Hepatocyte (in vitro differentiated cells): ENCODE data around the gene TNS2. TPM values are rescaled to one million over a fixed set of nuclear protein-coding genes. Genes with fewer than 3 reads are reported as not detected.
"Not testable (repeated sequence)": the region's sequence is repeated elsewhere in the genome, so short reads cannot be mapped to it uniquely, and the experiment has no call there.

ENCODE experiments used
- DNase-seq: peaks from one replicate; pipeline ENCODE4 v3.0.0-alpha.2; 2016; ENCODE audit warnings: low spot score
- H2AFZ ChIP-seq: fragments of 200-600 bp; sonication (generic); 2 replicates; pipeline ENCODE4 v1.6.0; 2016; ENCODE audit warnings: antibody characterized with exemption, mild to moderate bottlenecking
- H3K27ac ChIP-seq: fragments of 200-600 bp; sonication (generic); 2 replicates; pipeline ENCODE4 v1.5.1; 2016; ENCODE audit warnings: mild to moderate bottlenecking
- H3K27me3 ChIP-seq: fragments of 200-600 bp; sonication (generic); 2 replicates; pipeline ENCODE4 v1.6.1; 2016
- H3K36me3 ChIP-seq: fragments of 200-600 bp; sonication (generic); replicated peaks from 2 replicates; pipeline ENCODE4 v1.5.1; 2016; ENCODE audit warnings: low read depth; ENCODE audit not compliant: insufficient read depth
- H3K4me1 ChIP-seq: fragments of 200-600 bp; sonication (generic); 2 replicates; pipeline ENCODE4 v1.5.1; 2016; ENCODE audit warnings: mild to moderate bottlenecking, moderate library complexity; ENCODE audit not compliant: insufficient read depth
- H3K4me2 ChIP-seq: fragments of 200-600 bp; sonication (generic); 2 replicates; pipeline ENCODE4 v1.6.0; 2016
- H3K4me3 ChIP-seq: fragments of 200-600 bp; sonication (generic); 2 replicates; pipeline ENCODE4 v1.5.1; 2016; ENCODE audit warnings: mild to moderate bottlenecking
- H3K79me2 ChIP-seq: fragments of 200-600 bp; sonication (generic); 2 replicates; pipeline ENCODE4 v1.6.0; 2017; ENCODE audit warnings: mild to moderate bottlenecking
- H3K9me2 ChIP-seq: fragments of 200-600 bp; sonication (generic); replicated peaks from 2 replicates; pipeline ENCODE4 v1.6.0; 2017; ENCODE audit warnings: mild to moderate bottlenecking; ENCODE audit not compliant: insufficient read depth
- H3K9me3 ChIP-seq: fragments of 200-600 bp; sonication (generic); 2 replicates; pipeline ENCODE4 v1.5.1; 2016; ENCODE audit warnings: low read depth, mild to moderate bottlenecking
- H4K20me1 ChIP-seq: fragments of 200-600 bp; sonication (generic); 2 replicates; pipeline ENCODE4 v1.6.0; 2016; ENCODE audit warnings: mild to moderate bottlenecking; ENCODE audit not compliant: insufficient read depth, poor library complexity, severe bottlenecking
- CTCF ChIP-seq: fragments of 200-600 bp; sonication (generic); IDR thresholded peaks from 2 replicates; pipeline ENCODE4 v1.5.1; 2016; ENCODE audit warnings: antibody characterized with exemption, mild to moderate bottlenecking; ENCODE audit not compliant: poor library complexity
- EZH2 ChIP-seq: fragments of 200-600 bp; sonication (generic); IDR thresholded peaks from 2 replicates; pipeline ENCODE4 v1.6.1; 2016; ENCODE audit warnings: antibody characterized with exemption, mild to moderate bottlenecking, borderline replicate concordance
- EZH2phosphoT487 ChIP-seq: fragments of 200-600 bp; sonication (generic); IDR thresholded peaks from one replicate; pipeline ENCODE4 v1.6.1; 2018; ENCODE audit warnings: antibody characterized with exemption, mild to moderate bottlenecking, low read depth, moderate library complexity; ENCODE audit not compliant: unreplicated experiment, severe bottlenecking
- WGBS: methylation state at CpG from one replicate; pipeline ENCODE4 v1.1.6; 2016; ENCODE audit warnings: low lambda C conversion rate; ENCODE audit errors: missing lambda C conversion rate; 5-methylcytosine and 5-hydroxymethylcytosine counted together
- polyA plus RNA-seq: library from polyadenylated mRNA; unstranded; fragments of >200 nt; fragmentation: Nextera tagmentation; extraction: Ambion mirVana; gene quantifications from 2 replicates; pipeline ENCODE4 v1.2.1, GENCODE V29; 2016
- total RNA-seq: library from RNA; depleted of rRNA; stranded (reverse); fragments of >200 nt; gene quantifications from 2 replicates; pipeline ENCODE4 v1.2.3, GENCODE V29; 2014

Gene TNS2
- total and polyA plus RNA-seq, 2 experiments from 2014 or later, result 15.9 to 32.2 TPM

- peak overlapping the region; percentile 79 for H3K4me3 ChIP-seq
- TF ChIP-seq CTCF (no peak), EZH2phosphoT487 (no peak), EZH2 (no peak)
- no peaks in the 10 kb centered on the region for H3K9me2 ChIP-seq
- peaks cover 65% of the 10 kb centered on the region for H3K79me2 ChIP-seq
- H3K27me3 ChIP-seq, result no peaks in the 10 kb centered on the region
- H4K20me1 ChIP-seq, result peaks cover 55% of the 10 kb centered on the region
- H3K9me3 ChIP-seq, result no peaks in the 10 kb centered on the region
- H3K4me1 ChIP-seq, result peaks cover 51% of the 10 kb centered on the region
- 15% methylated on average over 4 of the region's 4 CpGs for WGBS
- no peak for DNase-seq
- H3K4me2 ChIP-seq, result peak overlapping the region; percentile 92
- H3K36me3 ChIP-seq, result no peaks in the 10 kb centered on the region
- peak overlapping the region; percentile 98 for H3K27ac ChIP-seq
- no peak overlapping the region for H2AFZ ChIP-seq
These were observed 42.5 kb upstream of the TNS2 start for GRCh38 chr12:53007343-53007742.

- Histone ChIP-seq H3K79me2 (peaks cover 79% of the 10 kb centered on the region), H4K20me1 (peaks cover 69% of the 10 kb centered on the region), H3K4me2 (peak overlapping the region; percentile 92), H3K4me3 (peak overlapping the region; percentile 79), H3K4me1 (peaks cover 53% of the 10 kb centered on the region)
- not testable (repeated sequence) for H3K9me3 ChIP-seq, H3K27me3 ChIP-seq, H2AFZ ChIP-seq, H3K27ac ChIP-seq, H3K36me3 ChIP-seq, H3K9me2 ChIP-seq, DNase-seq
- 80% methylated on average over 15 of the region's 15 CpGs for WGBS
These were observed 41.1 kb upstream of the TNS2 start for GRCh38 chr12:53008760-53009159.

GRCh38 chr12:53010955-53011354 lies 38.9 kb upstream of the TNS2 start:
- no peak for DNase-seq
- Histone ChIP-seq H4K20me1 (peaks cover 91% of the 10 kb centered on the region), H3K27me3 (no peaks in the 10 kb centered on the region), H3K9me2 (no peaks in the 10 kb centered on the region), H3K36me3 (no peaks in the 10 kb centered on the region), H2AFZ (no peak overlapping the region), H3K4me2 (peak overlapping the region; percentile 92), H3K27ac (no peak overlapping the region), H3K4me1 (peaks cover 48% of the 10 kb centered on the region), H3K4me3 (no peak overlapping the region), H3K79me2 (peaks cover 95% of the 10 kb centered on the region), H3K9me3 (no peaks in the 10 kb centered on the region)
- TF ChIP-seq CTCF (no peak), EZH2phosphoT487 (no peak), EZH2 (no peak)
- 79% methylated on average over 2 of the region's 2 CpGs for WGBS

GRCh38 chr12:53011889-53012288 lies 38.0 kb upstream of the TNS2 start:
- H3K27ac ChIP-seq, result peak overlapping the region; percentile 56
- no peaks in the 10 kb centered on the region for H3K9me2 ChIP-seq
- peaks cover 48% of the 10 kb centered on the region for H3K4me1 ChIP-seq
- peak overlapping the region; percentile 92 for H3K4me2 ChIP-seq
- 59% methylated on average over 3 of the region's 3 CpGs for WGBS
- TF ChIP-seq EZH2 (no peak), CTCF (no peak), EZH2phosphoT487 (no peak)
- H3K27me3 ChIP-seq, result no peaks in the 10 kb centered on the region
- no peak overlapping the region for H3K4me3 ChIP-seq
- H3K36me3 ChIP-seq, result no peaks in the 10 kb centered on the region
- DNase-seq, result no peak
- H4K20me1 ChIP-seq, result peaks cover 100% of the 10 kb centered on the region
- no peak overlapping the region for H2AFZ ChIP-seq
- H3K79me2 ChIP-seq, result peaks cover 100% of the 10 kb centered on the region
- no peaks in the 10 kb centered on the region for H3K9me3 ChIP-seq
